ENCODE measurements around the gene SARM1.
"Not testable (repeated sequence)": the region's sequence is repeated elsewhere in the genome, so short reads cannot be mapped to it uniquely, and the experiment has no call there.

The SARM1 gene

DNA sequence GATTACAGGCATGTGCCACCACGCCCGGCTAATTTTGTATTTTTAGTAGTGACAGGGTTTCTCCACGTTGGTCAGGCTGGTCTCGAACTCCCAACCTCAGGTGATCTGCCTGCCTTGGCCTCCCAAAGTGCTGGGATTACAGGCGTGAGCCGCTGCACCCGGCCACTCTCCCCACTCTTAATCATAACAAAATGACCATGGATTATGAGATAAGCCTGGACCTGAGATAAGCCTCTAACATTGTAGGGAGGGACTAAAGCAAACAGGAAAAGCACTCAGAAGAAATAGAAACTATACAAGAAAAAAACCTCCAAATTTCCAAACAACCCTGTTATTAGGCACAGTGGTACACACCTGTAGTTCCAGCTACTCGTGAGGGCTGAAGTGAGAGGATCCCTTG, 62.8 kb downstream of the SARM1 start:
- not testable (repeated sequence) for H3K4me3 Mint-ChIP-seq; DNase-seq (ENCODE audit: low spot score in 2 of 2); H3K27ac Mint-ChIP-seq (ENCODE audit: low read depth); H3K9me3 Mint-ChIP-seq; H3K4me1 Mint-ChIP-seq; H3K36me3 Mint-ChIP-seq (ENCODE audit: insufficient read depth); ATAC-seq (replicated peaks; ENCODE audit: extremely low read depth, poor library complexity, severe bottlenecking)
- peaks cover 45% of the 10 kb centered on the region for H3K27me3 Mint-ChIP-seq

GRCh38 chr17:28443901-28444638, 72.6 kb downstream of the SARM1 start:
- no peaks in the 10 kb centered on the region for H3K9me3 Mint-ChIP-seq
- peaks cover 46% of the 10 kb centered on the region for H3K27me3 Mint-ChIP-seq
- ATAC-seq (replicated peaks; ENCODE audit: extremely low read depth, poor library complexity, severe bottlenecking) (no peak), DNase-seq (ENCODE audit: low spot score in 2 of 2) (no peak)
- no peak overlapping the region for H3K4me3 Mint-ChIP-seq
- H3K27ac Mint-ChIP-seq (ENCODE audit: low read depth) = no peak overlapping the region
- no peaks in the 10 kb centered on the region for H3K36me3 Mint-ChIP-seq (ENCODE audit: insufficient read depth)
- no peaks in the 10 kb centered on the region for H3K4me1 Mint-ChIP-seq

DNA sequence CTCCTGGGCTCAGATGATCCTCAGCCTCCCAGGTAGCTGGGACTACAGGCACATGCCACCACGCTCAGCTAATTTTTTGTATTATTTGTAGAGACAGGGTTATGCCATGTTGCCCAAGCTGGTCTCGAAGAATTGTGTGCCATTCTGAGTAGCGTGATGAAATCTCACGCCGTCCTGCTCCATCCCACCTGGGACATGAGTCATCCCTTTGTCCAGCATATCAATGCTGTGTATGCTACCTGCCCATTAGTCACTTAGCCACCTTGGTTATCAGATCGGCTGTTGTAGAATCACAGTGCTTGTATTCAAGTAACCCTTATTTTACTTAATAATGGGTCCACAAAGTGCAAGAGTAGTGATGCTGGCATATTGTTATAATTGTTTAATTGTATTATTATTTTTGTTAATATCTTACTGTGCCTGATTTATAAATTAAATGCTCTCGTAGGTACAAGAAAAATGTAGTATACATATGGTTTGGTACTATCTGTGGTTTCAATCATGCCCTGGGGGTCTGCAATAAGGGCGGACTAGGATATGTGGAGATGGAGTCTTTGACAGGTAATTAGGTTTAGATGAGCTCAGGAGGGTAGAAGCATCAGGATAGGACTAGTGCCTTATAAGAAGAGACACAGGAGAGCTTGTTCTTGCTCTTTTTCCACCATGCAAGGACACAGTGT, 75.4 kb downstream of the SARM1 start:
- Mint-ChIP-seq H3K36me3 (ENCODE audit: insufficient read depth) (no peaks in the 10 kb centered on the region), H3K4me1 (no peaks in the 10 kb centered on the region), H3K4me3 (no peak overlapping the region), H3K27ac (ENCODE audit: low read depth) (no peak overlapping the region), H3K27me3 (peaks cover 32% of the 10 kb centered on the region), H3K9me3 (no peaks in the 10 kb centered on the region)
- no peak for ATAC-seq (replicated peaks; ENCODE audit: extremely low read depth, poor library complexity, severe bottlenecking)
- DNase-seq (ENCODE audit: low spot score in 2 of 2) = no peak

DNA sequence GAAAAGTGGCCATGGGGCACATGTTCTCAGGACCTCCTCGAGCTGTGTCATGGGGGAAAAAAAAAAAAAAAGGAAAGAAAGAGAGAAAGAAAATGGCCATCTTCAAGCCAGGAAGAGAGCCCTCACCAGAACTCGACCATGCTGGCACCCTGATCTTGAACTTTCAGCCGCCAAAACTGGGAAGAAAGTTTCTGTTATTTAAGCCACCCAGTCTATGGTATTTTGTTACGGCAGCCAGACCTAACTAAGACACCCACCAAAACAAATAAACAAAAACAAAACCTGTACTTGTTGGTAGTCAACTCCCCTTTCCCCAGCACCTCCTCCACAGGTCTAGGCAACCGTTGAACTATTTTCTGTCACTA, 75.9 kb downstream of the SARM1 start:
- H3K4me3 Mint-ChIP-seq = no peak overlapping the region
- peaks cover 28% of the 10 kb centered on the region for H3K27me3 Mint-ChIP-seq
- DNase-seq (ENCODE audit: low spot score in 2 of 2) = no peak
- ATAC-seq (replicated peaks; ENCODE audit: extremely low read depth, poor library complexity, severe bottlenecking) = no peak
- H3K4me1 Mint-ChIP-seq = no peaks in the 10 kb centered on the region
- H3K36me3 Mint-ChIP-seq (ENCODE audit: insufficient read depth) = no peaks in the 10 kb centered on the region
- H3K27ac Mint-ChIP-seq (ENCODE audit: low read depth) = no peak overlapping the region
- no peaks in the 10 kb centered on the region for H3K9me3 Mint-ChIP-seq

DNA sequence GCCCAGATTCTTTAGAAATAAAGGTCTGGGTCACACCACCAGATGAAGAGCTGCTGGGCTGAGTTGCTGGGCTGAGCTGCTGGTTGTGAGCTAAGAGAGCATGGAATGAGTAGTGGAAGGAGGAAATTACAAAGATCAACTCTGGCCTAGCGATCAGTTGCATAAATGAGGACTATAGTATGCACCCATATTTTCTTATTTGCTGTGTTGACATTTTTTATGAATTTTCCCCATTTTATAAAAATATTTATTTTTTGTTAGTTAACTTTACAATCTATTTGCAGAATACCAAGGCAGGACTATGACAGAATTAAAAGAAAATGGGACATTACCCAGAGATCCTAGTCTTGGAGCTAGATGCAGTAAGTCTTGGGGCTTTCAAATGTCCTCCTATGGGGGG, 78.4 kb downstream of the SARM1 start:
- Mint-ChIP-seq H3K4me1 (no peaks in the 10 kb centered on the region), H3K27me3 (peaks cover 26% of the 10 kb centered on the region), H3K4me3 (no peak overlapping the region)

More for the DNA sequence above, 78.4 kb downstream of the SARM1 start:
- no peak for DNase-seq (ENCODE audit: low spot score in 2 of 2)
- H3K36me3 Mint-ChIP-seq (ENCODE audit: insufficient read depth) = no peaks in the 10 kb centered on the region
- no peaks in the 10 kb centered on the region for H3K9me3 Mint-ChIP-seq
- no peak overlapping the region for H3K27ac Mint-ChIP-seq (ENCODE audit: low read depth)
- no peak for ATAC-seq (replicated peaks; ENCODE audit: extremely low read depth, poor library complexity, severe bottlenecking)
